Activated CD4-positive, CD25-positive, alpha-beta regulatory T cell treated with anti-CD3 and anti-CD28 coated beads, Interleukin-2, amount 50 U/mL, for 16 hours (primary cell): ENCODE data around the gene GTF2A1.

ENCODE experiments used
- DNase-seq: peaks from one replicate; pipeline ENCODE4 v3.0.0-alpha.2; 2020; ENCODE audit warnings: low read depth, low spot score

Gene GTF2A1

GRCh38 chr14:81177225-81177624, 43.5 kb downstream of the GTF2A1 start:
- no peak for DNase-seq

- DNase-seq, result no peak
Observed at GRCh38 chr14:81176241-81176640, 44.5 kb downstream of the GTF2A1 start.

- no peak for DNase-seq
Observed at GRCh38 chr14:81172881-81173280, 47.9 kb downstream of the GTF2A1 start.

- DNase-seq, result no peak
Observed at GRCh38 chr14:81172353-81172752, 48.4 kb downstream of the GTF2A1 start.

GRCh38 chr14:81170829-81171195, 49.9 kb downstream of the GTF2A1 start:
- no peak for DNase-seq

GRCh38 chr14:81170104-81170828, 50.5 kb downstream of the GTF2A1 start:
- DNase-seq, result peak; percentile 78

GRCh38 chr14:81169711-81170103, 51.1 kb downstream of the GTF2A1 start:
- DNase-seq, result no peak

- DNase-seq, result no peak
Observed at GRCh38 chr14:81169267-81169666, 51.5 kb downstream of the GTF2A1 start.

- no peak for DNase-seq
Observed at GRCh38 chr14:81166121-81166520, 54.6 kb downstream of the GTF2A1 start.

- no peak for DNase-seq
Observed at GRCh38 chr14:81165188-81165587, 55.6 kb downstream of the GTF2A1 start.

GRCh38 chr14:81164167-81164774, 56.5 kb downstream of the GTF2A1 start:
- no peak for DNase-seq

- DNase-seq, result no peak
Observed at GRCh38 chr14:81162941-81163340, 57.8 kb downstream of the GTF2A1 start.

GRCh38 chr14:81161749-81162148, 59.0 kb downstream of the GTF2A1 start:
- no peak for DNase-seq

GRCh38 chr14:81161088-81161487, 59.7 kb downstream of the GTF2A1 start:
- DNase-seq, result no peak

GRCh38 chr14:81157431-81157830, 63.3 kb downstream of the GTF2A1 start:
- no peak for DNase-seq

- DNase-seq, result no peak
Observed at GRCh38 chr14:81153187-81153586, 67.6 kb downstream of the GTF2A1 start.

- no peak for DNase-seq
Observed at GRCh38 chr14:81148635-81149034, 72.1 kb downstream of the GTF2A1 start.

- DNase-seq, result no peak
Observed at GRCh38 chr14:81147140-81147897, 73.4 kb downstream of the GTF2A1 start.

GRCh38 chr14:81144824-81145603, 75.7 kb downstream of the GTF2A1 start:
- DNase-seq, result no peak

GRCh38 chr14:81143793-81144192, 77.0 kb downstream of the GTF2A1 start:
- DNase-seq, result no peak

- no peak for DNase-seq
Observed at GRCh38 chr14:81141426-81141825, 79.3 kb downstream of the GTF2A1 start.

GRCh38 chr14:81138429-81138828, 82.3 kb downstream of the GTF2A1 start:
- no peak for DNase-seq
